ENCODE results near the gene SMPX. TPM values are rescaled to one million over a fixed set of nuclear protein-coding genes. Genes with fewer than 3 reads are reported as not detected.

The SMPX gene
- total RNA-seq, 1 donor from 2014 or later, result not detected

DNA sequence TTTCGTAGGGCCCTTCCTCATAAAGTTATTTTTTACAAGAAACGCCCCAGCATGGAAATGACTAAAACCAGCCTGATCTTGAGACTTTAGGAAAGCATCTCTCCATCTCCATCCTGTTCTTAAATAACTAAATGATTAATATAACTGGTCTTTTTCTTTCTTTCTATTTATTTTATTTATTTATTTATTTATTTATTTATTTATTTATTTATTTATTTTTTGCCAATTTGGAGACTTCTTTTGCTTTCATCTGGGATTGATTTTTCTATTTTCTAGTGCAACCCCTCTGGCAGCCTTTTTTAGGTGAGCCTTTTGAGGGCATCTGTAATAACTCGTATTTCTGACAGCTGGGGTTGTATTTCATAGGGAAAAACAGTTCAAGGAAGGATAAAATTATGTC is 98.6 kb downstream of the SMPX start:
- H3K27me3 ChIP-seq (ENCODE audit: control insufficient read depth, insufficient read depth, low read length), result peaks cover 2% of the 10 kb centered on the region
- DNase-seq (ENCODE audit: low read depth) (no peak), FAIRE-seq (no peak)
- H3K36me3 ChIP-seq (ENCODE audit: control insufficient read depth, insufficient read depth, low read length), result no peaks in the 10 kb centered on the region
- TF ChIP-seq, protein P1, sequence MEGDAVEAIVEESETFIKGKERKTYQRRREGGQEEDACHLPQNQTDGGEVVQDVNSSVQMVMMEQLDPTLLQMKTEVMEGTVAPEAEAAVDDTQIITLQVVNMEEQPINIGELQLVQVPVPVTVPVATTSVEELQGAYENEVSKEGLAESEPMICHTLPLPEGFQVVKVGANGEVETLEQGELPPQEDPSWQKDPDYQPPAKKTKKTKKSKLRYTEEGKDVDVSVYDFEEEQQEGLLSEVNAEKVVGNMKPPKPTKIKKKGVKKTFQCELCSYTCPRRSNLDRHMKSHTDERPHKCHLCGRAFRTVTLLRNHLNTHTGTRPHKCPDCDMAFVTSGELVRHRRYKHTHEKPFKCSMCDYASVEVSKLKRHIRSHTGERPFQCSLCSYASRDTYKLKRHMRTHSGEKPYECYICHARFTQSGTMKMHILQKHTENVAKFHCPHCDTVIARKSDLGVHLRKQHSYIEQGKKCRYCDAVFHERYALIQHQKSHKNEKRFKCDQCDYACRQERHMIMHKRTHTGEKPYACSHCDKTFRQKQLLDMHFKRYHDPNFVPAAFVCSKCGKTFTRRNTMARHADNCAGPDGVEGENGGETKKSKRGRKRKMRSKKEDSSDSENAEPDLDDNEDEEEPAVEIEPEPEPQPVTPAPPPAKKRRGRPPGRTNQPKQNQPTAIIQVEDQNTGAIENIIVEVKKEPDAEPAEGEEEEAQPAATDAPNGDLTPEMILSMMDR (IDR thresholded peaks at IDR 0.05; ENCODE audit: insufficient read depth, low read length, severe bottlenecking), result no peak
- no peak overlapping the region for H3K4me3 ChIP-seq (ENCODE audit: low read depth, low read length)

DNA sequence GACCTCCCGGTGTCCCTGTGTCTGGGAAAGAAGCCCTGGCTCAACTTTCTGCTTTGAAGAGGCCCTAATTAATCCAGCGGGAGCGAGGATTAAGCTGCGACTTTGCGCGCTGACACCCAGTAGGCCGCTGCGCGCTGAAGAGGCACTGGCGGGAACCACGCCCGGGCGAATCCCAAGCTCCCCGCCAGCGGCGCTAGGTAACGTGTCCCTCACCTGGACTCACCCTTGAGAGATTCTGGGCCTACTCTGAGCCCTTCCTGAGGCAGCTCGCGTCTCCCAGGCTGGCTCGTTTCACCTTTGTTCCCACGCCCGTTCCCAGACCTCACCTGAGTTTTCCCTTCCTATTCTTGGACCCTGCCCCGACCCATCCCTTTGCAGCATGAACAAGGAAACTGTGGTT is 99.2 kb downstream of the SMPX start:
- TF ChIP-seq, protein P1 (IDR thresholded peaks at IDR 0.05; ENCODE audit: insufficient read depth, low read length, severe bottlenecking), result no peak
- no peak for FAIRE-seq
- no peak for DNase-seq (ENCODE audit: low read depth)
- no peak overlapping the region for H3K4me3 ChIP-seq (ENCODE audit: low read depth, low read length)
- H3K36me3 ChIP-seq (ENCODE audit: control insufficient read depth, insufficient read depth, low read length), result no peaks in the 10 kb centered on the region
- H3K27me3 ChIP-seq (ENCODE audit: control insufficient read depth, insufficient read depth, low read length), result peaks cover 2% of the 10 kb centered on the region

DNA sequence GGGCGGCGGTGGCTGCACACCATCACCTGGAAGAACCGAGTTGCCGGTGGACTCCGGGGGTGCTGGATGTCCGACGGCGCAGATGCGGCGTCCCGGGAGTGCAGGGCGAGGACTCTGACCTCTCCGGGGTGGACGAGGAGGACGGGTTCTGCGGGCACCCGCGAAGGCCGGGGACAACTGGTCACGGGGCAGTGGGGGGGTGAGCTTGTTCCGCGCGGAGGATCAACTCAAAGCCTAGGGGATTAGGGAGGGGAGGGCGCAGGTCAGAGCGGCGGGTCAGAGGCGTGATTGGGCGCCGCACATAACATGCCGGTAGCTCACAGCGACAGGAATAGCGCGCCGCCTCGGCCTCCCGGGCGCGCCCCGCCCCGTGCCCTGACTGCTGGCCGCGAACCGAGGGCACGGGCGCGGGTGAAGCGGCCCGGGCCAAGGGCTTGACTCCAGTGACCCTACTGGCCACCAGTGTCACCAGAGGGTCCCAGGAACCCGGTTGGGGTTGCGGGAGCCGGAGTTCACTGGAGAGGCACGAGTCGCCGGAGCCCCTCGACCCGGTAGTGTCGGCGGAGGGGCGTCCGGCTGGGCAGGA is 99.7 kb downstream of the SMPX start, which contains the start of gene KLHL34:
KLHL34 (minus strand) TSS at position 179 of the 586 bp plus-strand sequence. CDS start 542 bp downstream, outside the sequence.
- Histone ChIP-seq H3K4me3 (ENCODE audit: low read depth, low read length) (no peak within 1 kb of the TSS), H3K27me3 (ENCODE audit: control insufficient read depth, insufficient read depth, low read length) (peaks cover 2% of the 10 kb centered on the region), H3K36me3 (ENCODE audit: control insufficient read depth, insufficient read depth, low read length) (no peaks in the 10 kb centered on the region)
- TF ChIP-seq, protein P1 (IDR thresholded peaks at IDR 0.05; ENCODE audit: insufficient read depth, low read length, severe bottlenecking), result no peak
- FAIRE-seq (no peak), DNase-seq (ENCODE audit: low read depth) (no peak)

DNA sequence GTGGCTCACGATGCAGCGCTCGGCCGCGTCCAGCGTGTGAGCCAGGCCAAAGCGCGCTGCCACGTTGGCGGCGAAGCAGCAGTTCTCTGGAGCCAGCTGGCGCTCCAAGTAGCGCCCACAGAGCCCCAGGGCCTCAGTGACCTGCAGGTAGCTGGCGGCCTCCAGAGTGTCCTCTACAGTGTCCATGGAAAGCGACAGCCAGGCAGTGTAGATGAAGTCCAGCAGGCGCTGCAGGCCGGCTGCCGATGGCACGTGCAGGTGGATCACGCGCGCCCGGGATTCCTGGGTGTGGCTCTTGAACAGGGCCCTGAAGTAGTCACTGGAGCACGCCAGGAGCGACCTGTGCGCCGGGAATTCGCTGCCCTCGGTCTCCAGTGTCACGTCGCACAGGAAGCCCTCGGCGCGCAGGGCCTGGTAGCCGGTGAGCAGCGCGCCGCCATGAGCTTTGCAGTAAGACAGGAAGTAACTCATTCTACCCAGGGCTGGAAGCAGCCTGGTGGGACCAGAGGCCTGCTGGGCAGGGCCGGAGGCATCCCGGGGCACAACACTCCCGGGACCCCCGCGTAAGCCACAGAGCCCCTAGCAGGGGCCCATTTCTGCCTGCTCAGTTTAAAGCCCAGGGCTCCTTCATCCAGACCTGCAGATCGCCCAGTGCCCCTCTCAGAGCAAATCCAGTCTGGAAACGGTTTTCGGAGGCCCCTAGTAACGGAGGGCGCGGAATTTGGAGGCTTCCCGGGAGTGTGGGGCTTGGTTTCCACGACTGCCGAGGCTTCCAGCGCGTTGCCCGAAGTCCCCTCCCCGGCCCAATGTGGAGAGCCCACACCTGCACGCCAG is 100.4 kb downstream of the SMPX start:
- H3K27me3 ChIP-seq (ENCODE audit: control insufficient read depth, insufficient read depth, low read length), result peaks cover 2% of the 10 kb centered on the region
- no peaks in the 10 kb centered on the region for H3K36me3 ChIP-seq (ENCODE audit: control insufficient read depth, insufficient read depth, low read length)
- TF ChIP-seq, protein P1 (IDR thresholded peaks at IDR 0.05; ENCODE audit: insufficient read depth, low read length, severe bottlenecking), result no peak
- no peak for DNase-seq (ENCODE audit: low read depth)
- FAIRE-seq, result no peak
- no peak overlapping the region for H3K4me3 ChIP-seq (ENCODE audit: low read depth, low read length)

DNA sequence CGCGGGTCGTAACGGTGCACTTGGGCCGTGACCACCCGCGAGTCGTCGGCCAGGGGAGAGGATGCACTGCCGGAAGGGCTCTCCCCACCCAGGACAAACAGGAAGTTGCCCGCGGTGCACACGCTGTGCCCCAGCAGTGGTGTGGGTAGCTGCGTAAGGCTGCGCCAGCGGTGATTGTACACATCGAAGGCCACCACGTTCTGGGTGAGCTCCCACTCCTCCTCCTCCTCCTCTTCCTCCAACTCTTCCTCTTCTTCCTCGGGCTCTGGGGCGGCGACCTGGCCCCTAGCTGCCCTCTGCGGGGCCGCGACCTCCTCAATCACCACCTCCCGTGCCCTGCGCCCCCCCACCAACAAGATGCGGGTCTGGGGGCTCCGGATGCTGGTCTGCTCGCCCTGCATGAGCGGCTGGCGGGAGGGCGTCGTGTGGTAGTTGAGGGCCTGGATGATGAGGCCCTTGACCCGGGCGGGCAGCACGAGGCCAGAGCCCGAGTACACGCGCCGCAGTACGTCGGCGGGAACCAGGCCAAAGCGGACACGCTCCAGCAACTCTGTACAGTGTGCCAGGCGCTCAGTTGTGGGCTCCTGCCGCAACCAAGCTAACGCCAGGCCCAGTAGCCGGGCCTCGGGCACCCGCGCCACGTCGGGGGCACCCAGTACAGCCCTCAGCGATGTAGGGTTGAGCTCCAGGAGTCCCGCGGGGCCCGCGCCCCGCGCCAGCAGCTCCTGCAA is 101.2 kb downstream of the SMPX start:
- TF ChIP-seq, protein P1 (IDR thresholded peaks at IDR 0.05; ENCODE audit: insufficient read depth, low read length, severe bottlenecking), result no peak
- FAIRE-seq, result no peak
- Histone ChIP-seq H3K36me3 (ENCODE audit: control insufficient read depth, insufficient read depth, low read length) (no peaks in the 10 kb centered on the region), H3K27me3 (ENCODE audit: control insufficient read depth, insufficient read depth, low read length) (peaks cover 2% of the 10 kb centered on the region), H3K4me3 (ENCODE audit: low read depth, low read length) (no peak overlapping the region)
- no peak for DNase-seq (ENCODE audit: low read depth)

Other genes starting within 250 kb of the SMPX start
- gene KLHL34, start 99.8 kb downstream of the SMPX start, total RNA-seq, result not detected in 2 replicates
- gene MBTPS2, start 81.5 kb upstream of the SMPX start, total RNA-seq, result 3.9 and 4.6 TPM in 2 replicates
- 0.79 and 1.3 TPM in 2 replicates for gene YY2, start 97.9 kb upstream of the SMPX start, total RNA-seq
- 200 and 252 TPM in 2 replicates for gene SMS, start 182.6 kb upstream of the SMPX start, total RNA-seq

Measured in bronchial epithelial cell (primary cell).